Measurements from ENCODE around the gene CATSPERZ.

CATSPERZ gene

GRCh38 chr11:64339286-64339685, 39.1 kb downstream of the CATSPERZ start:
- TF ChIP-seq GATA1 (IDR thresholded peaks at IDR 0.05; ENCODE audit: low read depth, low read length) (no peak), POLR2A (IDR thresholded peaks at IDR 0.05; ENCODE audit: low read length) (no peak)

DNA sequence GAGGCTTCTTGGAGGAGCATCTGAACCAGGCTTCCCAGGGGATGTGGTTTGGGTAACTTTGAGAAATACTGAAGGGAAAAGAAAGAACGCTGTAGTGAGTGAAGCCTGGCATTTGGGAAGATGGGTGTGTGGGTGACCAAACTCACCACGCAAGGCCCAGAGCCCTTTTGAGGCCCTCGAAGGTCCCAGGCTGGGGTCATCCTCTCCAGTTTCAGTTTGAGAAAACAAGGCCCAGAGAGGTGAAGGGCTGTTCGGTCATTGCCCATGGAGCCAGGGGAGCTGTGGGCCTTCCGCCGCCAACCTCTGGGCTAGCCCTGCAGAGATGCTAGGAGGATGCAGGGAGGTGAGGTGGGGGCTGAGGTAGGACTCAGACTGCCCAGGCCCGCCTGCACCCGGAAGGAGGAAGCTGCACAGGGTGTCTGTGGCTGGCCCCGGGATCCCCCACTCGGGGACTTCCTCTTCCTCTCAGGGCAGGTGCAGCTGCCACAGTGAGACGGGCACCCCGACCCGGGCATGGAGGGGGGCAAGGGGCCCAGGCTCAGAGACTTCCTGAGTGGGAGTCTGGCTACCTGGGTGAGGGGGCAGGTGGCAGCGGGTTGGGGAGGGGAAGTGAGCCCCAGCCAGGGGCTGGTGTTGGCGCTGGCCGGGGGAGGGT, 39.7 kb downstream of the CATSPERZ start, which contains the start of gene CCDC88B:
TSS of gene CCDC88B (plus strand) at position 451 of the 655 bp plus-strand sequence. CDS start at position 514, 63 bp downstream.
- TF ChIP-seq GATA1 (IDR thresholded peaks at IDR 0.05; ENCODE audit: low read depth, low read length) (no peak), POLR2A (IDR thresholded peaks at IDR 0.05; ENCODE audit: low read length) (no peak)
- DNase-seq, result no peak

More at GRCh38 chr11:64339286-64339685, 39.1 kb downstream of the CATSPERZ start:
- DNase-seq, result peak in 1 of 2 experiments; percentile 57

- TF ChIP-seq POLR2A (IDR thresholded peaks at IDR 0.05; ENCODE audit: low read length) (peak; percentile 43), GATA1 (IDR thresholded peaks at IDR 0.05; ENCODE audit: low read depth, low read length) (no peak)
- DNase-seq, result peak; percentile 71 to 84
Measured at GRCh38 chr11:64340671-64341335, 40.6 kb downstream of the CATSPERZ start.

DNA sequence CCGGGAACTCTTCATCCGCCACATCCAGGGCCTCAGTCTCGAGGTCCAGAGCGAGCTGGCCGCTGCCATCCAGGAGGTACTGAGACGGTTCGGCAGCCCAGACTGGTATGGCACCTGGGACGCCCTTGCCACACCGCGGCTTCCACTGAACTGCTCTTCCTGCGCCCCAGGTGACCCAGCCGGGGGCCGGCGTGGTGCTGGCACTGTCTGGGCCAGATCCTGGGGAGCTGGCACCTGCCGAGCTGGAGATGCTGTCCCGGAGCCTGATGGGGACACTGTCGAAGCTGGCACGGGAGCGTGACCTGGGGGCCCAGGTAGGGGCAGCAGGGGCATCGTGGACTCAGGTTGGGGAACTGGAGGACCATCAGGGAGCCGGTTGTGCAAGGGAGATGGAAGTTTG, 41.3 kb downstream of the CATSPERZ start:
- no peak for TF ChIP-seq GATA1 (IDR thresholded peaks at IDR 0.05; ENCODE audit: low read depth, low read length)
- TF ChIP-seq POLR2A (IDR thresholded peaks at IDR 0.05; ENCODE audit: low read length), result no peak

DNA sequence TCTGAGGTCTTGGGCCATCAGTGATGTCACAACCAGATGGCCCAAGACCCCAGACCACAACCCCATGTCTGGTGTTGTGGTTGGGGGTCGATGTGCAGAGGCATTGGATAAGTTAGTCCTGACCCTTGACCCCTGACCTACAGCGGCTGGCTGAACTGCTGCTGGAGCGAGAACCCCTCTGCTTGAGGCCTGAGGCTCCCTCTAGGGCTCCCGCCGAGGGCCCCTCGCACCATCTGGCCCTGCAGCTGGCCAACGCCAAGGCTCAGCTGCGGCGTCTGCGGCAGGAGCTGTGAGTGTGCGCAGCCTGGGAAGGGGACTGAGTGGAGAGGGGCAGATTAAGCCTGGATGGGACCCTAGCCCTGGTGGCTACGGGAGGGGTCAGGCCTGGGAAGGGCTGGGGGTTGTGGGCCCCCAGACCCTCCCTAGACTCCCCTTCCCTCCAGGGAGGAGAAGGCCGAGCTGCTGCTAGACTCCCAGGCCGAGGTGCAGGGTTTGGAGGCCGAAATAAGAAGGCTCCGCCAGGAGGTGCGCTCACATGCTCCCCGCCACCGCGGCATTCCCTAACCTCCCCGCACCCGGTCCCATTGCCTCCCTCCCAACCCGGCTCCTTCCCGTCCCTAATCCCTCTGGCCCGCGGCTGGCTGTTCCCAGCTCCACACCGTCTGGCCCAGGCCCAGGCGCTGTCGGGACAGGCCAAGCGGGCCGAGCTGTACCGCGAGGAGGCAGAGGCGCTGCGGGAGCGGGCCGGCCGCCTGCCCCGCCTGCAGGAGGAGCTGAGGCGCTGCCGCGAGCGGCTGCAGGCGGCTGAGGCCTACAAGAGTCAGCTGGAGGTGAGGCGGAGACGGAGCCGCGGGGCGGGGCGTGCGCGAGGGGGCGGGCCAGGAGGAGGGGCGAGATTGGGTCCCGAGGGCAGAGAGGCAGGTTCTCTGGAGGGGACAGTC, 42.0 kb downstream of the CATSPERZ start:
- DNase-seq, result peak; percentile 95 to 97
- TF ChIP-seq POLR2A (IDR thresholded peaks at IDR 0.05; ENCODE audit: low read length) (peak; percentile 60), GATA1 (IDR thresholded peaks at IDR 0.05; ENCODE audit: low read depth, low read length) (no peak)

More for the DNA sequence above, 41.3 kb downstream of the CATSPERZ start:
- DNase-seq, result no peak

- no peak for DNase-seq
- TF ChIP-seq GATA1 (IDR thresholded peaks at IDR 0.05; ENCODE audit: low read depth, low read length), result no peak
- TF ChIP-seq POLR2A (IDR thresholded peaks at IDR 0.05; ENCODE audit: low read length), result no peak
Measured at GRCh38 chr11:64342869-64343745, 42.9 kb downstream of the CATSPERZ start.

- TF ChIP-seq GATA1 (IDR thresholded peaks at IDR 0.05; ENCODE audit: low read depth, low read length) (no peak), POLR2A (IDR thresholded peaks at IDR 0.05; ENCODE audit: low read length) (no peak)
- peak; percentile 58 to 70 for DNase-seq
Measured at GRCh38 chr11:64343767-64344559, 43.8 kb downstream of the CATSPERZ start.

- no peak for DNase-seq
- TF ChIP-seq POLR2A (IDR thresholded peaks at IDR 0.05; ENCODE audit: low read length), result no peak
- TF ChIP-seq GATA1 (IDR thresholded peaks at IDR 0.05; ENCODE audit: low read depth, low read length), result no peak
Measured at GRCh38 chr11:64344787-64345186, 44.6 kb downstream of the CATSPERZ start.

GRCh38 chr11:64347193-64347867, 47.2 kb downstream of the CATSPERZ start:
- TF ChIP-seq POLR2A (IDR thresholded peaks at IDR 0.05; ENCODE audit: low read length) (no peak), GATA1 (IDR thresholded peaks at IDR 0.05; ENCODE audit: low read depth, low read length) (no peak)

GRCh38 chr11:64348383-64349024, 48.3 kb downstream of the CATSPERZ start:
- no peak for TF ChIP-seq GATA1 (IDR thresholded peaks at IDR 0.05; ENCODE audit: low read depth, low read length)
- TF ChIP-seq POLR2A (IDR thresholded peaks at IDR 0.05; ENCODE audit: low read length), result peak; percentile 35
- DNase-seq, result no peak

More at GRCh38 chr11:64347193-64347867, 47.2 kb downstream of the CATSPERZ start:
- no peak for DNase-seq

DNA sequence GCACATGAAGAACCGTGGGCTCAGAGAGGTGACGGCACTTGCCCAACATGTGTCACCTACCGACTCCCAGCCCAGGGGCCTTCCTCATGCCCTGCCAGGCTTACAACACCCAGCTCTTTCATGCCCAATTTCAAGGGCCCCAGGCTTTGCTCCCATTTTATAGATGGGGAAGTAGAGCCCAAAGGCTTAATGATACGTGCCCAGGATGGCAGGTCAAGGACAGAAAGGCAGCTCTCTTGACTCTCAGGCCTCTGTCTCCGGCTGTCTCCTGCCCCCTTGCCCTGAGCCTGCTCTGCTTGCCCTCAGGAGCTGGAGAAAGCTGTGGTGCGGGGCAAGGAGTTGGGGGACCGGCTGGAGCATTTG, 48.8 kb downstream of the CATSPERZ start:
- DNase-seq, result no peak
- TF ChIP-seq GATA1 (IDR thresholded peaks at IDR 0.05; ENCODE audit: low read depth, low read length) (no peak), POLR2A (IDR thresholded peaks at IDR 0.05; ENCODE audit: low read length) (no peak)
